ENCODE data around the gene ADAM12. TPM values are rescaled to one million over a fixed set of nuclear protein-coding genes. Genes with fewer than 3 reads are reported as not detected.

The ADAM12 gene
- total and polyA plus RNA-seq, 2 of the 13 experiments (the other 11 are each of a cell fraction or from before 2014, with no cell fraction given) = not detected

GRCh38 chr10:126001576-126001975 is 386.7 kb downstream of the ADAM12 start:
- Histone ChIP-seq H3K9ac (ENCODE audit: insufficient read depth, low read depth, low read length) (no peak overlapping the region), H3K36me3 (replicated peaks in 1 of 2; ENCODE audit: control insufficient read depth in 1 of 2, insufficient read depth in 2 of 2, low read length in 2 of 2) (no peaks in the 10 kb centered on the region), H3K4me3 (replicated peaks in 1 of 3; ENCODE audit: insufficient read depth in 1 of 3, low read depth in 2 of 3, low read length in 3 of 3) (no peak overlapping the region), H4K20me1 (ENCODE audit: insufficient read depth, low read length) (no peaks in the 10 kb centered on the region), H3K27me3 (ENCODE audit: control insufficient read depth in 1 of 2, insufficient read depth in 2 of 2, low read length in 2 of 2) (peaks cover 1 to 17% of the 10 kb centered on the region in 2 experiments; a peak in 3 of 5 replicates), H3K4me2 (ENCODE audit: low read depth, low read length) (no peak overlapping the region), H3K79me2 (ENCODE audit: insufficient read depth, low read length) (no peaks in the 10 kb centered on the region), H3K27ac (ENCODE audit: extremely low read length, insufficient read depth, low read length) (no peak overlapping the region), H3K9me3 (ENCODE audit: low read length) (no peaks in the 10 kb centered on the region), H3K4me1 (ENCODE audit: insufficient read depth, low read length) (no peaks in the 10 kb centered on the region), H2AFZ (ENCODE audit: low read length) (no peak overlapping the region)
- no peak for FAIRE-seq
- WGBS (ENCODE audit: low lambda C conversion rate) = 10% methylated on average over 2 of the region's 2 CpGs
- in situ Hi-C loops (cut with HindIII; ENCODE audit: extremely low pct_ligation_motif_present, low pct_unique_long_range_greater_than_20kb) = no loop called here
- POLR2A ChIA-PET = no interaction called here
- intact Hi-C loops (cut with micrococcal nuclease; ENCODE audit: unreplicated experiment) = no loop called here
- TF ChIP-seq ZNF552 (CRISPR knock-in tag; IDR thresholded peaks at IDR 0.05; ENCODE audit: borderline replicate concordance) = no peak
- TF ChIP-seq ZEB1 (IDR thresholded peaks at IDR 0.05; ENCODE audit: insufficient replicate concordance, low read depth) = no peak
- no peak for TF ChIP-seq CTCF (CRISPR knock-in tag; IDR thresholded peaks at IDR 0.05)
- no peak for TF ChIP-seq DBP (CRISPR knock-in tag; IDR thresholded peaks at IDR 0.05; ENCODE audit: not compliant biosample characterization)
- TF ChIP-seq ATF4 (CRISPR knock-in tag; IDR thresholded peaks at IDR 0.05) = no peak
- no peak for TF ChIP-seq NONO (IDR thresholded peaks at IDR 0.05)
- TF ChIP-seq NONO (CRISPR knock-in tag; conservative IDR thresholded peaks at IDR 0.05) = no peak
- TF ChIP-seq ZNF883 (CRISPR knock-in tag; IDR thresholded peaks at IDR 0.05; ENCODE audit: not compliant biosample characterization) = no peak
- TF ChIP-seq DZIP1 (CRISPR knock-in tag; IDR thresholded peaks at IDR 0.05) = no peak
- TF ChIP-seq ZNF597 (CRISPR knock-in tag; IDR thresholded peaks at IDR 0.05) = no peak
- no peak for ATAC-seq
- DNase-seq (ENCODE audit: low spot score) = no peak
- no TSS peak for BruUV-seq (replicated peaks)
- CTCF ChIA-PET (ENCODE audit: low intra/inter-chr PET ratio, low total read pairs) = no interaction called here
